K562 (cell line): ENCODE data around the gene SERPIND1. TPM values are rescaled to one million over a fixed set of nuclear protein-coding genes. Genes with fewer than 3 reads are reported as not detected.

Source experiments
- ELF4 ChIP-seq: fragments of 450-650 bp; formaldehyde crosslinking; IDR thresholded peaks from 2 replicates; pipeline ENCODE4 v1.4.0; 2022; ENCODE audit warnings: missing genetic modification characterization
- ILK ChIP-seq: fragments of 450-650 bp; IDR thresholded peaks from 2 replicates; pipeline ENCODE4 v1.6.1; 2016; ENCODE audit warnings: missing genetic modification characterization, low read depth, mild to moderate bottlenecking, missing compliant biosample characterization, moderate library complexity, borderline replicate concordance
- PPARD ChIP-seq: fragments of 250-450 bp; sonication (Bioruptor Pico); IDR thresholded peaks from 2 replicates; pipeline ENCODE4 v1.8.0; 2022; ENCODE audit warnings: inconsistent platforms, mild to moderate bottlenecking, moderate library complexity
- ZNF583 ChIP-seq: fragments of 250-450 bp; sonication (Bioruptor Pico); IDR thresholded peaks from 2 replicates; pipeline ENCODE4 v1.4.0; 2020
- polyA plus RNA-seq, 8 experiments: library from polyadenylated mRNA; depleted of rRNA in 4 of 8; stranded (reverse) in 5 of 8; unstranded in 3 of 8; fragments of >200 nt; fragmentation: Nextera tagmentation in 2 of 8; fragmentation: Illumina TruSeq in 1 of 8; extraction: Ambion mirVana in 2 of 8; extraction: Trizol in 1 of 8; gene quantifications; 2 replicates each; pipeline versions ENCODE4 v1.2.1 to v1.2.3, GENCODE V29; 2011 to 2014; ENCODE audit warnings: inconsistent platforms in 1 of 8, missing spikeins in 1 of 8
- total RNA-seq, 7 experiments: library from RNA; depleted of rRNA in 6 of 7; stranded (reverse); fragments of >200 nt in 6 of 7; fragmentation: Illumina TruSeq in 2 of 7; extraction: Trizol in 2 of 7; gene quantifications; 2 replicates each; pipeline versions ENCODE4 v1.2.1 to v1.2.3, GENCODE V29; 2011 to 2021; ENCODE audit warnings: low replicate concordance in 1 of 7
- TF ChIP-seq, protein P1 (sequence below): IDR thresholded peaks from 2 replicates; pipeline ENCODE4 v1.6.1; 2011; ENCODE audit warnings: borderline replicate concordance, low read depth, mild to moderate bottlenecking, moderate library complexity, low read length; ENCODE audit not compliant: insufficient read depth, poor library complexity, severe bottlenecking
- TF ChIP-seq, protein P2 (sequence below): sonication (generic); formaldehyde crosslinking; IDR thresholded peaks from 2 replicates; pipeline ENCODE4 v1.8.0; 2022; ENCODE audit warnings: mild to moderate bottlenecking, missing genetic modification reagents
- TF ChIP-seq, protein P3 (sequence below): fragments of 450-650 bp; conservative IDR thresholded peaks from 2 replicates; pipeline ENCODE4 v1.6.1; 2016; ENCODE audit warnings: missing genetic modification characterization, low read depth, mild to moderate bottlenecking, control low read depth, missing compliant biosample characterization
- TF ChIP-seq, protein P4 (sequence below), 2 experiments: fragments of 450-650 bp in 1 of 2; sonication (generic) in 1 of 2; formaldehyde crosslinking in 1 of 2; IDR thresholded peaks; 2 replicates each; pipeline versions ENCODE4 v1.7.1 to v1.9.0; 2016 to 2022; ENCODE audit warnings: inconsistent platforms in 1 of 2, mild to moderate bottlenecking in 1 of 2, missing genetic modification reagents in 1 of 2

The SERPIND1 gene
- total and polyA plus RNA-seq, 9 of the 15 experiments (the other 6 are each of a cell fraction or from before 2014, with no cell fraction given): 0.04 to 0.11 (median 0.09) TPM; not detected in 6

DNA sequence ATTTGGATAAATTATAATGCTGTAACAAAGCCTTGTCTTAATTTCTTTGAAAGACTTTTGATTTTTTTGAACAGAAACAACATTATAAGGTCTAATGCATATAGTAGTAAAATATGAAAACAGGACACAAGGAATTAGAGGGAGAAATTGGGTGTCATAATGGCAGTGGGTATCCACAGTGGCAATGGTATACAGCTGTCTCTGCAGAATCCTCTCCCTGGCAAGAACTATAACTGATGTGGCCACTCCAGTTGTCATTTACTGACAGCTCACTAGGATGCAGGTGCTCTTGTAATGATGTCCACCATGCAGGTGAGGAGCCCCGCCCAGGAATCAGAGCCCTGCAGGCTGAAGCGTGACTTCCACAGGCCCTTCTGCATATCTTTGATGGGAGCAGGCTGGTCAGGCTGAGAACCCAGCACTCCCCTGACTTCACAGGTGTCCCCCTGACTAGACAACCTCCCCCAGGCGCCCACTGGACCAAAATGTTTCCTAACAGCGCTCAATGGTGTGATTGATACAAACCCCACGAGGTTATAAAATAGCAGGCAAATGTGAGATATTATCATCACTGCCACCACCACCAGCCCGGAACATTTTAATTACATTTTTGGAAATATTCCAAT, 32.8 kb upstream of the SERPIND1 start (continued):
- TF ChIP-seq ZNF583 (CRISPR knock-in tag) (0 out of 2 replicates have a peak, but pooled peaks have one; percentile 57), ELF4 (CRISPR knock-in tag) (no peak), PPARD (CRISPR knock-in tag) (0 out of 2 replicates have a peak, but pooled peaks have one; percentile 2), ILK (no peak)
- TF ChIP-seq, protein P1, sequence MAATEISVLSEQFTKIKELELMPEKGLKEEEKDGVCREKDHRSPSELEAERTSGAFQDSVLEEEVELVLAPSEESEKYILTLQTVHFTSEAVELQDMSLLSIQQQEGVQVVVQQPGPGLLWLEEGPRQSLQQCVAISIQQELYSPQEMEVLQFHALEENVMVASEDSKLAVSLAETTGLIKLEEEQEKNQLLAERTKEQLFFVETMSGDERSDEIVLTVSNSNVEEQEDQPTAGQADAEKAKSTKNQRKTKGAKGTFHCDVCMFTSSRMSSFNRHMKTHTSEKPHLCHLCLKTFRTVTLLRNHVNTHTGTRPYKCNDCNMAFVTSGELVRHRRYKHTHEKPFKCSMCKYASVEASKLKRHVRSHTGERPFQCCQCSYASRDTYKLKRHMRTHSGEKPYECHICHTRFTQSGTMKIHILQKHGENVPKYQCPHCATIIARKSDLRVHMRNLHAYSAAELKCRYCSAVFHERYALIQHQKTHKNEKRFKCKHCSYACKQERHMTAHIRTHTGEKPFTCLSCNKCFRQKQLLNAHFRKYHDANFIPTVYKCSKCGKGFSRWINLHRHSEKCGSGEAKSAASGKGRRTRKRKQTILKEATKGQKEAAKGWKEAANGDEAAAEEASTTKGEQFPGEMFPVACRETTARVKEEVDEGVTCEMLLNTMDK: no peak
- TF ChIP-seq, protein P2, sequence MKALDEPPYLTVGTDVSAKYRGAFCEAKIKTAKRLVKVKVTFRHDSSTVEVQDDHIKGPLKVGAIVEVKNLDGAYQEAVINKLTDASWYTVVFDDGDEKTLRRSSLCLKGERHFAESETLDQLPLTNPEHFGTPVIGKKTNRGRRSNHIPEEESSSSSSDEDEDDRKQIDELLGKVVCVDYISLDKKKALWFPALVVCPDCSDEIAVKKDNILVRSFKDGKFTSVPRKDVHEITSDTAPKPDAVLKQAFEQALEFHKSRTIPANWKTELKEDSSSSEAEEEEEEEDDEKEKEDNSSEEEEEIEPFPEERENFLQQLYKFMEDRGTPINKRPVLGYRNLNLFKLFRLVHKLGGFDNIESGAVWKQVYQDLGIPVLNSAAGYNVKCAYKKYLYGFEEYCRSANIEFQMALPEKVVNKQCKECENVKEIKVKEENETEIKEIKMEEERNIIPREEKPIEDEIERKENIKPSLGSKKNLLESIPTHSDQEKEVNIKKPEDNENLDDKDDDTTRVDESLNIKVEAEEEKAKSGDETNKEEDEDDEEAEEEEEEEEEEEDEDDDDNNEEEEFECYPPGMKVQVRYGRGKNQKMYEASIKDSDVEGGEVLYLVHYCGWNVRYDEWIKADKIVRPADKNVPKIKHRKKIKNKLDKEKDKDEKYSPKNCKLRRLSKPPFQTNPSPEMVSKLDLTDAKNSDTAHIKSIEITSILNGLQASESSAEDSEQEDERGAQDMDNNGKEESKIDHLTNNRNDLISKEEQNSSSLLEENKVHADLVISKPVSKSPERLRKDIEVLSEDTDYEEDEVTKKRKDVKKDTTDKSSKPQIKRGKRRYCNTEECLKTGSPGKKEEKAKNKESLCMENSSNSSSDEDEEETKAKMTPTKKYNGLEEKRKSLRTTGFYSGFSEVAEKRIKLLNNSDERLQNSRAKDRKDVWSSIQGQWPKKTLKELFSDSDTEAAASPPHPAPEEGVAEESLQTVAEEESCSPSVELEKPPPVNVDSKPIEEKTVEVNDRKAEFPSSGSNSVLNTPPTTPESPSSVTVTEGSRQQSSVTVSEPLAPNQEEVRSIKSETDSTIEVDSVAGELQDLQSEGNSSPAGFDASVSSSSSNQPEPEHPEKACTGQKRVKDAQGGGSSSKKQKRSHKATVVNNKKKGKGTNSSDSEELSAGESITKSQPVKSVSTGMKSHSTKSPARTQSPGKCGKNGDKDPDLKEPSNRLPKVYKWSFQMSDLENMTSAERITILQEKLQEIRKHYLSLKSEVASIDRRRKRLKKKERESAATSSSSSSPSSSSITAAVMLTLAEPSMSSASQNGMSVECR (CRISPR knock-in tag): peak; percentile 53; the same call in 1 of the 2 replicates
- TF ChIP-seq, protein P3, sequence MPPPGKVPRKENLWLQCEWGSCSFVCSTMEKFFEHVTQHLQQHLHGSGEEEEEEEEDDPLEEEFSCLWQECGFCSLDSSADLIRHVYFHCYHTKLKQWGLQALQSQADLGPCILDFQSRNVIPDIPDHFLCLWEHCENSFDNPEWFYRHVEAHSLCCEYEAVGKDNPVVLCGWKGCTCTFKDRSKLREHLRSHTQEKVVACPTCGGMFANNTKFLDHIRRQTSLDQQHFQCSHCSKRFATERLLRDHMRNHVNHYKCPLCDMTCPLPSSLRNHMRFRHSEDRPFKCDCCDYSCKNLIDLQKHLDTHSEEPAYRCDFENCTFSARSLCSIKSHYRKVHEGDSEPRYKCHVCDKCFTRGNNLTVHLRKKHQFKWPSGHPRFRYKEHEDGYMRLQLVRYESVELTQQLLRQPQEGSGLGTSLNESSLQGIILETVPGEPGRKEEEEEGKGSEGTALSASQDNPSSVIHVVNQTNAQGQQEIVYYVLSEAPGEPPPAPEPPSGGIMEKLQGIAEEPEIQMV (tag): no peak
- TF ChIP-seq, protein P4, sequence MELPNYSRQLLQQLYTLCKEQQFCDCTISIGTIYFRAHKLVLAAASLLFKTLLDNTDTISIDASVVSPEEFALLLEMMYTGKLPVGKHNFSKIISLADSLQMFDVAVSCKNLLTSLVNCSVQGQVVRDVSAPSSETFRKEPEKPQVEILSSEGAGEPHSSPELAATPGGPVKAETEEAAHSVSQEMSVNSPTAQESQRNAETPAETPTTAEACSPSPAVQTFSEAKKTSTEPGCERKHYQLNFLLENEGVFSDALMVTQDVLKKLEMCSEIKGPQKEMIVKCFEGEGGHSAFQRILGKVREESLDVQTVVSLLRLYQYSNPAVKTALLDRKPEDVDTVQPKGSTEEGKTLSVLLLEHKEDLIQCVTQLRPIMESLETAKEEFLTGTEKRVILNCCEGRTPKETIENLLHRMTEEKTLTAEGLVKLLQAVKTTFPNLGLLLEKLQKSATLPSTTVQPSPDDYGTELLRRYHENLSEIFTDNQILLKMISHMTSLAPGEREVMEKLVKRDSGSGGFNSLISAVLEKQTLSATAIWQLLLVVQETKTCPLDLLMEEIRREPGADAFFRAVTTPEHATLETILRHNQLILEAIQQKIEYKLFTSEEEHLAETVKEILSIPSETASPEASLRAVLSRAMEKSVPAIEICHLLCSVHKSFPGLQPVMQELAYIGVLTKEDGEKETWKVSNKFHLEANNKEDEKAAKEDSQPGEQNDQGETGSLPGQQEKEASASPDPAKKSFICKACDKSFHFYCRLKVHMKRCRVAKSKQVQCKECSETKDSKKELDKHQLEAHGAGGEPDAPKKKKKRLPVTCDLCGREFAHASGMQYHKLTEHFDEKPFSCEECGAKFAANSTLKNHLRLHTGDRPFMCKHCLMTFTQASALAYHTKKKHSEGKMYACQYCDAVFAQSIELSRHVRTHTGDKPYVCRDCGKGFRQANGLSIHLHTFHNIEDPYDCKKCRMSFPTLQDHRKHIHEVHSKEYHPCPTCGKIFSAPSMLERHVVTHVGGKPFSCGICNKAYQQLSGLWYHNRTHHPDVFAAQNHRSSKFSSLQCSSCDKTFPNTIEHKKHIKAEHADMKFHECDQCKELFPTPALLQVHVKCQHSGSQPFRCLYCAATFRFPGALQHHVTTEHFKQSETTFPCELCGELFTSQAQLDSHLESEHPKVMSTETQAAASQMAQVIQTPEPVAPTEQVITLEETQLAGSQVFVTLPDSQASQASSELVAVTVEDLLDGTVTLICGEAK (IDR thresholded peaks at IDR 0.05): no peak
- TF ChIP-seq, protein P4 (CRISPR knock-in tag; IDR thresholded peaks at IDR 0.05): peak; percentile 48; the same call in 1 of the 2 replicates
